ENCODE results near the gene KIF24. TPM values are rescaled to one million over a fixed set of nuclear protein-coding genes. Genes with fewer than 3 reads are reported as not detected.
"Not testable (repeated sequence)": the region's sequence is repeated elsewhere in the genome, so short reads cannot be mapped to it uniquely, and the experiment has no call there.

The KIF24 gene
- total RNA-seq, 4 donors from 2014 or later = 0.13 to 0.68 (median 0.50) TPM

- Histone ChIP-seq H3K4me1 (no peaks in the 10 kb centered on the region), H3K27ac (no peak overlapping the region), H3K36me3 (no peaks in the 10 kb centered on the region), H3K4me3 (no peak overlapping the region), H3K9me3 (no peaks in the 10 kb centered on the region), H3K27me3 (no peaks in the 10 kb centered on the region)
- TF ChIP-seq POLR2A (IDR thresholded peaks at IDR 0.05) (no peak), CTCF (IDR thresholded peaks at IDR 0.05 in 4 of 5, conservative IDR thresholded peaks at IDR 0.05 in 1 of 5) (no peak)
- no peak for DNase-seq
- no peak for ATAC-seq
- intact Hi-C loops (cut with DNase I; ENCODE audit: low total_unique reads) (no loop called here), in situ Hi-C loops (cut with MboI; ENCODE audit: low sequenced_read_pairs in 4 of 4) (no loop called here)
Observed at GRCh38 chr9:34310215-34310614, 18.9 kb downstream of the KIF24 start.

- H3K27me3 ChIP-seq; ATAC-seq; in situ Hi-C loops (cut with MboI; ENCODE audit: low sequenced_read_pairs in 4 of 4); H3K4me1 ChIP-seq; H3K4me3 ChIP-seq; intact Hi-C loops (cut with DNase I; ENCODE audit: low total_unique reads); H3K27ac ChIP-seq; H3K9me3 ChIP-seq; H3K36me3 ChIP-seq; DNase-seq: not testable (repeated sequence)
Observed at GRCh38 chr9:34308316-34308715, 20.8 kb downstream of the KIF24 start.

DNA sequence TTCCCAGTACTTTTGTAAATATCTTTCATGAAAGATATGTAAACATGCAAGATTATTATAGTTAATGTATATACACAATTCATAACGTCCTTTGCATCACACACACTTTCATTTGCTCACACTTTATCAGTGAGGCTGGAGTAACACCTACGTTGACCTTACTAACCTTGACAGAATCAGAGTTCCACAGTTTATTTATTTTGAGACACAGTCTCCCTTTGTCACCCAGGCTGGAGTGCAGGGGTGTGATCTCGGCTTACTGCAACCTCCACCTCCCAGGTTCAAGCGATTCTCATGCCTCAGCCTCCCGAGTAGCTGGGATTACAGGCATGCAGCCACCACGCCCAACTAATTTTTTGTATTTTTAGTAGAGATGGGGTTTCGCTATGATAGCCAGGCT, 28.0 kb downstream of the KIF24 start:
- H3K36me3 ChIP-seq; H3K9me3 ChIP-seq; ATAC-seq; H3K4me3 ChIP-seq; intact Hi-C loops (cut with DNase I; ENCODE audit: low total_unique reads); DNase-seq; H3K27ac ChIP-seq; H3K4me1 ChIP-seq; in situ Hi-C loops (cut with MboI; ENCODE audit: low sequenced_read_pairs in 4 of 4); H3K27me3 ChIP-seq: not testable (repeated sequence)

DNA sequence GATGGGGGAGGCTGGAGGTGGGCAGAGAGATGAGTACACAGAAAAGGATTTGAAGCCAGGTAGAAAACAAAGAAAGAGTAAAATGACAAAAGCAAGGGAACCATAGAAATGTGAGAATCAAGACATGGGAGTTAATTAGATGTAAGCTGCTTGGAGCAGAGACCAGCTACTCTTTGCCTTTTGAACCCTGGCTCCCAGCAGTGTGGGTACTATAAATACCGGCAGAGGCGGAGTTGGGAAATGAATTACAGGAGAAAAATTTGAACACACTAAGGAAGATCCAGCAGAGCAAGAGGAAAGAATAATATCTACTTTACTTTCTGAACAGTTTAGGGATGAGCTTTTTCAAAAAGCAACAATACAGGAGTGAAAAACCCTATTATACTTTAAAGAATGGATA, 36.5 kb downstream of the KIF24 start:
- TF ChIP-seq POLR2A (IDR thresholded peaks at IDR 0.05) = no peak
- no peak for TF ChIP-seq CTCF (IDR thresholded peaks at IDR 0.05 in 4 of 5, conservative IDR thresholded peaks at IDR 0.05 in 1 of 5)
- intact Hi-C loops (cut with DNase I; ENCODE audit: low total_unique reads) (no loop called here), in situ Hi-C loops (cut with MboI; ENCODE audit: low sequenced_read_pairs in 4 of 4) (no loop called here)
- no peaks in the 10 kb centered on the region for H3K27me3 ChIP-seq
- no peak for ATAC-seq
- H3K9me3 ChIP-seq = no peaks in the 10 kb centered on the region
- H3K27ac ChIP-seq = no peak overlapping the region
- H3K36me3 ChIP-seq = no peaks in the 10 kb centered on the region
- no peak for DNase-seq
- H3K4me1 ChIP-seq = no peaks in the 10 kb centered on the region
- H3K4me3 ChIP-seq = no peak overlapping the region

- no peaks in the 10 kb centered on the region for H3K27me3 ChIP-seq
- ATAC-seq = no peak
- DNase-seq = no peak
- no peaks in the 10 kb centered on the region for H3K4me1 ChIP-seq
- H3K36me3 ChIP-seq = no peaks in the 10 kb centered on the region
- no peak overlapping the region for H3K4me3 ChIP-seq
- intact Hi-C loops (cut with DNase I; ENCODE audit: low total_unique reads) = no loop called here
- no peak overlapping the region for H3K27ac ChIP-seq
- no peaks in the 10 kb centered on the region for H3K9me3 ChIP-seq
- in situ Hi-C loops (cut with MboI; ENCODE audit: low sequenced_read_pairs in 4 of 4) = no loop called here
- TF ChIP-seq CTCF (IDR thresholded peaks at IDR 0.05 in 4 of 5, conservative IDR thresholded peaks at IDR 0.05 in 1 of 5) (no peak), POLR2A (IDR thresholded peaks at IDR 0.05) (no peak)
Observed at GRCh38 chr9:34291423-34291822, 37.6 kb downstream of the KIF24 start.

- no peaks in the 10 kb centered on the region for H3K4me1 ChIP-seq
- no peaks in the 10 kb centered on the region for H3K36me3 ChIP-seq
- no peak for ATAC-seq
- H3K9me3 ChIP-seq = no peaks in the 10 kb centered on the region
- intact Hi-C loops (cut with DNase I; ENCODE audit: low total_unique reads) (no loop called here), in situ Hi-C loops (cut with MboI; ENCODE audit: low sequenced_read_pairs in 4 of 4) (no loop called here)
- no peak for TF ChIP-seq POLR2A (IDR thresholded peaks at IDR 0.05)
- TF ChIP-seq CTCF (IDR thresholded peaks at IDR 0.05 in 4 of 5, conservative IDR thresholded peaks at IDR 0.05 in 1 of 5) = no peak
- no peak overlapping the region for H3K27ac ChIP-seq
- no peaks in the 10 kb centered on the region for H3K27me3 ChIP-seq
- H3K4me3 ChIP-seq = no peak overlapping the region
- no peak for DNase-seq
Observed at GRCh38 chr9:34291023-34291422, 38.0 kb downstream of the KIF24 start.
